MM.1S (cell line): Measurements from ENCODE around the gene CPA1.

Experiments
- EZH2 ChIP-seq: fragments of 300-600 bp; sonication (generic); optimal IDR thresholded peaks from 2 replicates; pipeline ENCODE3; 2017; ENCODE audit warnings: low read depth, mild to moderate bottlenecking, antibody characterized with exemption, low read length, mixed read lengths
- EZH2phosphoT487 ChIP-seq: fragments of 300-600 bp; sonication (generic); IDR thresholded peaks from 2 replicates; pipeline ENCODE4 v1.6.1; 2018; ENCODE audit warnings: antibody characterized with exemption, low read length
- TF ChIP-seq, protein P1 (sequence below): fragments of 300-600 bp; sonication (generic); IDR thresholded peaks from 2 replicates; pipeline ENCODE4 v1.5.1; 2016; ENCODE audit warnings: antibody characterized with exemption, low read length, mixed read lengths

DNA sequence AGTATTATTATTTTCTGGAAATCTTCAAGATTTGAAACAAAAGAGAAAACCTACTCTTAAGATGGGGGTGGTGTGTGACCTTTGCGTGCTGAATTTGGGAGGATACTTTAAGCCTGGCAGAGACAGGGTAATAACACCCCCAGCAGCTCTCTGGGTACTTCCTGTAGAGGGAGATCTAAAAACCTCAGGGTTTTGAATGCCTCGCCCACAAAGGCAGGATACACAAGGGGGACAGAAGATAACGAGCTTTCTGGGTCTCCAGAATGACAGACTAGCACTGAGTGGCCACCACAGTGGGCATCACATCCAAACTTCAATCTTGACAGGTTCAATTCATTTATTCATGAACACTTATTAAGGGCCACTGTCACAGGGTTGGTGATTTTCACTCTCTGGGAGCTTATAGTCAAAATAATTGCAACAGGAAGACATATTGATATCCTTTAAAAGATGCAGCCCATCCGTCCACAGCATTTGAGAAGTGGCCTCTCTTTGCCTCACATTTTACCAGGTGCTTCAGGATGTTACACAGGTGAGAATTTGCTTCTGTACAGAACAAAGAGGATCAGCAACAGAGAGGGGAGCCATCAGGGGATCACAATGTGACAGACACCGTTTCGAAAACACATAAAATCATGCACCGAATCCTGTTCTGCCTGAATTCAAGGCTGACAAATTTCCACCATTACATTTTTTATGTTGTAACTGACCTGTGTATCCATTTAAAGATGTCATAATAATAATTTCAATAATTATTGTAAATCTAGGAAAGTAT lies 14.3 kb downstream of the CPA1 start:
- no peak for TF ChIP-seq EZH2
- TF ChIP-seq, protein P1, sequence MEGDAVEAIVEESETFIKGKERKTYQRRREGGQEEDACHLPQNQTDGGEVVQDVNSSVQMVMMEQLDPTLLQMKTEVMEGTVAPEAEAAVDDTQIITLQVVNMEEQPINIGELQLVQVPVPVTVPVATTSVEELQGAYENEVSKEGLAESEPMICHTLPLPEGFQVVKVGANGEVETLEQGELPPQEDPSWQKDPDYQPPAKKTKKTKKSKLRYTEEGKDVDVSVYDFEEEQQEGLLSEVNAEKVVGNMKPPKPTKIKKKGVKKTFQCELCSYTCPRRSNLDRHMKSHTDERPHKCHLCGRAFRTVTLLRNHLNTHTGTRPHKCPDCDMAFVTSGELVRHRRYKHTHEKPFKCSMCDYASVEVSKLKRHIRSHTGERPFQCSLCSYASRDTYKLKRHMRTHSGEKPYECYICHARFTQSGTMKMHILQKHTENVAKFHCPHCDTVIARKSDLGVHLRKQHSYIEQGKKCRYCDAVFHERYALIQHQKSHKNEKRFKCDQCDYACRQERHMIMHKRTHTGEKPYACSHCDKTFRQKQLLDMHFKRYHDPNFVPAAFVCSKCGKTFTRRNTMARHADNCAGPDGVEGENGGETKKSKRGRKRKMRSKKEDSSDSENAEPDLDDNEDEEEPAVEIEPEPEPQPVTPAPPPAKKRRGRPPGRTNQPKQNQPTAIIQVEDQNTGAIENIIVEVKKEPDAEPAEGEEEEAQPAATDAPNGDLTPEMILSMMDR, result no peak
- no peak for TF ChIP-seq EZH2phosphoT487
